Ishikawa (cell line): Measurements from ENCODE around the gene PCBP3.

Source experiments
- CEBPB ChIP-seq: IDR thresholded peaks from 2 replicates; pipeline ENCODE4 v1.6.1; 2012
- CREB1 ChIP-seq: IDR thresholded peaks from 2 replicates; pipeline ENCODE4 v1.6.1; 2012; ENCODE audit warnings: low read depth
- EGR1 ChIP-seq: IDR thresholded peaks from 2 replicates; pipeline ENCODE4 v1.6.1; 2012
- EP300 ChIP-seq: IDR thresholded peaks from 2 replicates; pipeline ENCODE4 v1.6.1; 2012; ENCODE audit warnings: borderline replicate concordance
- FOXM1 ChIP-seq: IDR thresholded peaks from 2 replicates; pipeline ENCODE4 v1.6.1; 2012; ENCODE audit warnings: low read depth, borderline replicate concordance
- MAX ChIP-seq: IDR thresholded peaks from 2 replicates; pipeline ENCODE4 v1.6.1; 2012
- NFIC ChIP-seq: IDR thresholded peaks from 2 replicates; pipeline ENCODE4 v1.6.1; 2012
- RAD21 ChIP-seq: IDR thresholded peaks from 2 replicates; pipeline ENCODE4 v1.6.1; 2012; ENCODE audit warnings: low read depth
- REST ChIP-seq: IDR thresholded peaks from 2 replicates; pipeline ENCODE4 v1.6.1; 2012; ENCODE audit warnings: low read depth, mild to moderate bottlenecking
- TAF1 ChIP-seq: IDR thresholded peaks from 2 replicates; pipeline ENCODE4 v1.6.1; 2012; ENCODE audit warnings: low read depth, mild to moderate bottlenecking
- TCF12 ChIP-seq: IDR thresholded peaks from 2 replicates; pipeline ENCODE4 v1.6.1; 2012; ENCODE audit warnings: low read depth
- TEAD4 ChIP-seq: IDR thresholded peaks from 2 replicates; pipeline ENCODE4 v1.6.1; 2012
- YY1 ChIP-seq: IDR thresholded peaks from 2 replicates; pipeline ENCODE4 v1.6.1; 2012; ENCODE audit warnings: low read depth
- ZBTB7A ChIP-seq: IDR thresholded peaks from 2 replicates; pipeline ENCODE4 v1.6.1; 2012; ENCODE audit warnings: low read depth

- TF ChIP-seq TAF1 (no peak), EP300 (no peak), CREB1 (no peak), CEBPB (no peak), EGR1 (no peak), MAX (no peak), ZBTB7A (no peak), RAD21 (no peak), REST (no peak), TCF12 (no peak), YY1 (no peak), NFIC (no peak), FOXM1 (no peak), TEAD4 (no peak)
Observed at GRCh38 chr21:45870851-45871615, 227.5 kb downstream of the PCBP3 start.
